GM19099 (cell line): ENCODE measurements around the gene C3orf22.

ENCODE experiments used
- POLR2A ChIP-seq: IDR thresholded peaks from 3 replicates; pipeline ENCODE4 v1.6.1; 2011; ENCODE audit warnings: low read depth; ENCODE audit not compliant: insufficient read length; ENCODE audit errors: extremely low read depth

The C3orf22 gene

DNA sequence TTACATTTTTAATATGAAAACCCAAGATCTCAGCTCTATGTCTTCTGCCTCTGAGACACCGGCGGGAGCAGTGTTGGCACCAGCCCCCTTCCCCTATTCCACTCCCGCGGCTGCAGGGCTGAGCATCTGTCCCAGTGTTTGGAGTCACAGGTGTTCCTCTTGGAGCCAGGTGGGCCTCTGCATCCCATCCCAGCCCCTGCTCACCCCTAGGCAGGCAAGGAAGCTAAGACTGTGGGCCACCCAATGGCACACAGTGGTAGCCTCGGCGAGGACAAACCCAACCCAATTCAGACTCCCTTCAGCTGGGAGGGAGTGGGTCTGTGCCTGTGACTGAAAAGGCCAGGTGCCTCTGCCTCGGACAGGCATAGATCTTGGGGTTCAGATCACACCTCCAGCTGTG is 31.7 kb downstream of the C3orf22 start:
- TF ChIP-seq POLR2A = no peak

DNA sequence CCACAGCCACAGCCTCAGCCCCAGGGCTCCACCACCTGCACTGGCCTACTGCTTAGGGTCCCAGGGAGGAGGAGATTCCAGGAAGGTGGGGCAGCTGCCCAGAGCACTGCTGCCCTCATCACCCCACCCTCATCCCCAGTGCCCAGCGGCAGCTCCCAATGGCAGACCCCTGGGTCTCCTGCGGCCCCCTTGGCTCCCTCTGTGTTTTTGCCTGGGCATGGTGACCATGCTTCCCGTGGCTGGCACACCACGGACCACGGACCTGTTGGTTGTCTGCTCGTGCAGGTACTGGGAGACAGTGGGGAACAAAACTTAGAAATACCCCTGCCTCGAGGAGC is 32.1 kb downstream of the C3orf22 start:
- TF ChIP-seq POLR2A = no peak

DNA sequence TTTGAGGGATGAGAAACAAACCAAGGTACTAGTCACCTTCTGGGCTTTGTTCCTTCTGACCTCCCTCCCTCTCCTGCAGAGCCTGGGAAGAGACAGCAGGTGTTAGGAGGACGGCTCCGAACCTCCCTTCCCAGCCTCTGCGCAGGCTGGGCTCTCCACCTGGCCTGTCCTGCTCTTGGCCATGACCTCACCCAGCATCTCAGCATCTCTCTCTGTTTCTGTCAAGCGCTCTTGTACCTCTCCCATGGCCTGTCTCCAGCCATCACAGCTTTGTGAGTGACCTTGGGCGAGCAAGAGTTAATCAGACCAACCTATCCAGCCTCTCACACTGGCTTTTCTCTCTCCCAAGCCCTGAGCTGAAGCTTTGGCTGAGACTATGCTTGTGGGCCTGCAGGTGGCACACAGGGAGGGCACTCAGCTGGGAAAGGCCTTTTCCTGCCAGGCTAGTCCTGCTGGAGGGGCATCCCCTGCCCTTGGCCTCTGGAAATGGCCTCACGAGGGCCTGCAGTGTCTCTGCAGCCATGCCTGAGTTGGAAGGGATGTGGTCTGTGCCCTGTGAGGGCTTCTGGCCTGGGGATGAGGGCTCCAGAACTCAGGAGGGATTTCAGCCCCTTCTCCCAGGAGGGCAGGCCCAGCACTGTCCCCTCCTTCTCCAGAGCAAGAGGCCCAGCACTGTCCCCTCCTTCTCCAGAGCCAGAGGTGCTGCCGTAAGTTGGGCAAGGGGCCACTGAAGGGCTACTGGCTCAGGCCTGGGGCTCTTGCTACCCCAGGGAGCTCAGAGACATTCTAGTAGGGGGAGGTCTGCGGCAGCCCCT is 32.7 kb downstream of the C3orf22 start:
- no peak for TF ChIP-seq POLR2A

DNA sequence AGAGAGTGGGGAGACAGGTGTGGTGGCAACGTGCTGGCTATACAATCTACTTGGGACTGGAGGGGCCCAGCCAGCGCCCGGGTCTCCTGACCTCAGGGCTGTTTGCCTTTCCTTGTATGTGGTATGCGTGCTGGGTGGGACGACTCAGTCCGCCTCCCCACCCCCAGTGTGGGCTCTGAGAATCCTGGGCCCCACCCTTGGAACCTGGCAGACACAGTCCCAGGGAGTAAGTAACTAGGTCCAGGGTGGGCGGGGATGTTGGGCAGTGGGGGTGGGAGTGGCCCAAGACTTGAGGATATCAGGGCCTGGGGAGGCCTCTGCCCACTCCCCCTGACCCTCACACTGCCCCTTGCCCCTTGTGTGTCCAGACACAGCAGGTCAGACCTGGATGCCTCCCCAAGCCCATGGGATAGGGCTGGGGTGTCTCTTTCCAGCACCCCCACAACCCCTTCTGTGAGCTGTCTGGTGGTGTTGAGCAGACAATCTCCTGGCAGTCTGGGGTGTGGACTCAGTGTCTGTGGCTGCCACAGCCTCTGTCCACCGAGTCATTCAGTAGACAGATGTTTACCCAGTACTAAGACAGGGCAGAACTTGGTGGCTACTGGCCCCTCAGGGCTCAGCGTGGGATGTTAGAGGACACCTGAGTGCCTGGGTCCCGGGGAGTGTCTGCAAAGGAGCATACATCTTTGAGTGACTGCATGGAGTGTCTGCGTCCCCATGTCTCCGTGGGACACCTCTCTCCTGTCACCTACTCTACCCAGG is 33.5 kb downstream of the C3orf22 start:
- TF ChIP-seq POLR2A = no peak

DNA sequence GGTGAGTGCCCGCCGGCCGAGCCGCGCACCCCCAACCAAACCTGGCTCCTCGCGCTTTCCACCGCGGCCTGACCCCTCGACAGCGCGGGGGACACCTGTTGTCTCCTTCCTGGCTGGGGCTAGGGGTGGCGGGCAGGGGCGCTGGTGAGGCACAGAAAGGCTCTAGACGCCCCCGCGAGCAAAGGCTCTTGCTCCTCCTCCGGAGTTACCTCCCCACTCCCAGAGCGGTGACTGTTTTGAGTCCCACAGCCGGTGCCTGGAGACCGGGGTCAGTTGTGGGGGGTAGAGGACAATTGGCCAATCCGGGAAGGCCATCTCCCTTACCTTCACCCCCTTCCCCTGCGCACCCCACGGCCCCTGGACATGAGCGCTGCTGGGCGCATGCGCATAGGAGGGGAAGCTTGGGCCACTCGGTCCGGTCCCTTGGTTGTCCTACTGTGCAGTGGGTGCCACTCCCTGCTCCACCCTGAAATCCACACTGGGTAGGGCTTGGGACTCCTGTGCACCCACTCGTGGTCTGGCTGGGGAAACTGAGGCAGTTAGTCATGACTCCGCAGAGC is 34.2 kb downstream of the C3orf22 start:
- TF ChIP-seq POLR2A = no peak

DNA sequence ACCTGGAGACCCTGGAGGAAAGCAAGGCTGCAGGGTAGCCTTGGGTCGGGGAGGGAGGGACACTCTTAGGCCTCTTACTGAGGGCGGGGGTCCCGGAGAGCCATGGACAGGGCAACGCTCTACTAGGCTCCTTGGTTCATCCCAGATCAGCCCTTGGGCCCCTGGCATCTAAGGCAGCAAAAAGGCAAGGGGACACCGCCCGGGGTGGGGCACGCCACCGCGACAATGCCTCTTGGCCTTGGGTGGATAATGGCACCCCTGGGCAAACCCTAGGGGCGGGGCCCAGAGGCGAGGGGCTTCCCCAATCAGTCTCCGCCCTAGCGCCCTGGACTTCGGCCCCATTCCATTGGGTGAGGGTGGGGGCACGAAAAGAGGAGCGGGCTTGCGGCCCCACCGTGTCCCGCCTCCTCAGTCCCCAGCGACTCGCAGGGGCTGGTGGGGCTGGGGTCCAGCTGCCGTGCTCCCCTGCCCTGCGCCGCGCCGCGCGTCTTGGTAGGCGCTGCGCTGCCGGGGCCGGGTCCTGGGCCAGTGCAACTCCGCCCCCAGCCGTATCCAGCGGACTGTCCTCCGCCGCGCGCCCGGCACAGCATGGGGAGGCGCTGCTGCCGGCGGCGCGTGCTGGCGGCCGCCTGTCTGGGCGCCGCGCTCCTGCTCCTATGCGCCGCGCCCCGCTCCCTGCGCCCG is 34.8 kb downstream of the C3orf22 start, which contains the start of gene CHST13:
TSS of gene CHST13 (plus strand) at position 411 of the 684 bp plus-strand sequence. CDS start at position 589, 178 bp downstream.
- no peak for TF ChIP-seq POLR2A

DNA sequence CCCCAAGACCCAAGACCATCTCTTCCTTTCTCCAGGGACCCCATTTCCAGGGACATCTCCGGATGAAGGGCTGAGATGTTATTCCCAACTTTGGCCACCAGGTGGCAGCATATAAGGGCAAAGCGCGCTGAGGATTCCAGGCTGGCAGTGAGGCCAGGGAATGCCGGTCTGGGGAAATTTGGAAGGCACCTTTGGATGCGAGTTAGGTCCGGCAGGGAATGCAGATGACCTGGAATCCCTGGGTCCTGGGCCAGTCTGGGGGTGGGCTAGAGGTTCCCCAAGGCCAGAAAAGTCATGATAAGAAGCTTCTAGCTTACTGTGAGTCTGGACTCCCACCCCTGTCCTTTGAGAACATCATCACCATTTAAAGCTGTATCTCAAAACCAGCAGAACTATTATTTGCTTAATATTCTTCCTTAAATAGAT is 36.4 kb downstream of the C3orf22 start:
- TF ChIP-seq POLR2A = no peak

DNA sequence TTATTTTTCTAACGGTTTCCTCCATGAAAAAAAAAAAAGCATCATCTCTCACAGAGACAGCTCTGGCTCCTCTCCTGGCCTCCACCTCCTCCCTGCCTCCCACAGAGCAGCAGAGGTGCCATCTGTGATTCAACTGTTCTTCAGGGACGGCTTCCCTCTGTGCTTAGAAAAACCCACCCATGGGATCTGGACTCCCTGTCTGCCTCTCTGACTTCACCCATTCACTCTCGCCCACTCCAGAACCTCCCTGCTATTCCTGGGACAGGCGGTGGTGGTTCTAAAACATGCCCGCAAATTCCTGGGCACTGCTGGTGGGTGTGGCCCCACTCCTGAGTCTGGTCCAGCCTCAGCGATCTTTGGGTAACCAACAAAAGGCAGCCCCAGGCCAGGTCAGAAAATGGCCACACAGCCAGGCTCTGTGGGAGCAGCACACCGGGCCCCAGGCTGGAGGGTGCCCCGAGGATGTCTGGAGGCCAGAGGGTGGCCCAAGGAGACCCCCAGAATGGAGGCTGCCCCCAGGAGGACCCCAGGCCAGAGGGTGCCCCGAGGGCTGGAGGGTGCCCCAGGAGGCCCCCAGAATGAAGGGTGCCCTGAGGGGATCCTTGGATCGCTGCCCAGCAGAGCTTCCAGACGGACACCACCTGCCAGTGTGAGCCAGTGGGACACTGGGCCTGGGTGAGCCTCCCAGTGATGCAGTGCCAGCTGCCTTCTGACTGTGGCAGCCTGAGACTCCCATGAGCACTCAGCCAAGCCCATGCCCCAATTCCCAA is 37.4 kb downstream of the C3orf22 start:
- TF ChIP-seq POLR2A = no peak

DNA sequence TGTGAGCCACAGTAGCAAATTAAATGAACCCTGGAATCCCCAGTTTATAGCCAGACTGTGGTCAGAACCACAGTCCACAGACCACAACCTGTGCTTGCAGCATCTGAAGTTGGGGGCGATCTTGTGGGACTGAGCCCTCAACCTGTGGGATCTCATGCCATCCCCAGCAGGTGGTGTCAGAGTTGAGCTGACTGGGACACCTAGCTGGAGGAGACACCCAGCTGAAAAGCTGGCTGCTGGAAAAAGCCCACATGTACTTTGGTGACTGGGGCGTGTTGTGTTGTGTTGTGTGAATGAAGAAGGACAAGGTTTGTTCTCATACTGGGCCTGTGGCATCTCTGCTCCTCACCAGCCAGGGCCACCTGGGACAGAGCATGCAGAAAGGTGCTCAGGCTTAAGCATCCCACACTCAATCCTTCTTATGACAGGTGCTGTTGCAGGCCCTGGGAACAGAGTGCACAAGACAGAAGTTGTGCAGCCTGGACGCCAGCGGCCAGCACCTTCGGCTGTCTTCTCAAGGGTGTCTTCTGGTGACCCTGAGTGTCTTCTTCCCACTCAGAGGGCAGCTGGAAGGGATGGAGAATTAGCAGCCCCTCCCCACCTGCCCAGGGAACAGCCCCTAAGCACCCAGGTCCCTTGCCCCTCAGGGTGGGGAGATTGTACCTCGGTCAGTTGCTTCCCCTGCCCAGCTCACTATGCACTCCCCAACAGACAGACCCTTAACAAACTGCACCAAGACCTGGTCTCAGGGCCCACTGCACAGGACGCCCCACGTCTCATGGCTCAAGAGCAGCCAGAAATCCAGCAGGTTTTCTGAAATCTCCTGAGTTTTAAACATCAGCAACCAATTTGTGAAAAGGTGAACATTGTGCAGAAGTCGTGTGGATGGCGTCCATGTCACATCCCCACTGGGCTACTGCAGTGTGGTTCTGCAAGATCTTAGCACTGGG is 39.0 kb downstream of the C3orf22 start:
- TF ChIP-seq POLR2A = no peak

DNA sequence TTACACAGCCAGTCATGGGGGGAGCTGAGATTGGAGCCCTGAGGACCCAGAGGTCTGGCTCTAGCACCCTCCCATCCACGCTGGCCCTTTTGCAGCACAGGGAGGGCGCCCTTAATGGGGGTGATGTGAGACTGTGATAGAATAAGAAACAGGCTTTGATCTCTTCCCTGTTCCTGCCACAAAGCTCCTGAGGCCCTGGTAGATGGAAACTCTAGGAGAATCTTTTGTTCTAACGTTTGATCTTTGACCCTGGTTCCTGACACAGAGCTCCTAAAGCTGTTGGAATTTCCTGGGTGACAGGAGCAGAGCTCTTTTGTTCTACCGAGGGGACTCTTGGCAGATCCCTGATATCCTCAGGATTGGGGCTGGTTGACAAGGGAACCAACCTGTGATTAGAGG is 40.0 kb downstream of the C3orf22 start:
- no peak for TF ChIP-seq POLR2A

DNA sequence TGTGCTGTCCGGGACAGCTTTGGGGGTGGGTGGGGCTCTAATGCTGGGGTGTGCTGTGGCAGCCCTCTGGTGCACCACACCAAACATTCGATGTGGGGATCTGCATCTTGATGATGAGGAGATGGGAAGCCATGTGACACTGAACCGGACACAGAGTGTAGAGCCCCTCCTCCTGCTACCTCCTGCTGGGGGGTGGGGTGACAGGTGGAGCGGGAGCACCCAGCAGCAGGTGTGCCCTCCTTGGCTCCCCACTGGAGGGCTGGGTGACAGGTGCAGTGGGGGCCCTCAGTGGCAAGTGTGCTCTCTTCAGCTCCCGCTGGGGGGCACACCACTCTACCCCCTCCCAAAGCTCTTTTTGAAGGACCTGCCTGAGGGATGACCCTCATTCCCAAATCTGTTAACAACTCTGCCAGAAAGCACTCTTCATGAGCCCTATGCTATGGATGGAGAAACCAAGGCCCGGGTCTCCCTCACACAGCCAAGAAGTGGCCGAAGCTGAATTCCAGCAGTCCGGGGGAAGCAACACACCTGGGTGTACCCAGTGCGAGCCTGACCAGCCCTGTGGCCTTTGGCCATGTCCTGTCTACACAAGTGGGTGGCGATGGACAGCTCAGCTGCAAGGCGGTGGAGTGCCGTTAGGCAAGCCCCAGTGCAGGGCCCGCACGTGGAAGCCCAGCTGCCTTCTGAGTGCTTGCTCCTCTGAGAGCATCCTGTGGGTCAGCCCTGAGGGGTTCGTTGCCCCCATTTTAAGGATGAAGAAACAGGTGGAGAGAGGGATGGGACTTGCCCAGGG is 40.5 kb downstream of the C3orf22 start:
- no peak for TF ChIP-seq POLR2A

DNA sequence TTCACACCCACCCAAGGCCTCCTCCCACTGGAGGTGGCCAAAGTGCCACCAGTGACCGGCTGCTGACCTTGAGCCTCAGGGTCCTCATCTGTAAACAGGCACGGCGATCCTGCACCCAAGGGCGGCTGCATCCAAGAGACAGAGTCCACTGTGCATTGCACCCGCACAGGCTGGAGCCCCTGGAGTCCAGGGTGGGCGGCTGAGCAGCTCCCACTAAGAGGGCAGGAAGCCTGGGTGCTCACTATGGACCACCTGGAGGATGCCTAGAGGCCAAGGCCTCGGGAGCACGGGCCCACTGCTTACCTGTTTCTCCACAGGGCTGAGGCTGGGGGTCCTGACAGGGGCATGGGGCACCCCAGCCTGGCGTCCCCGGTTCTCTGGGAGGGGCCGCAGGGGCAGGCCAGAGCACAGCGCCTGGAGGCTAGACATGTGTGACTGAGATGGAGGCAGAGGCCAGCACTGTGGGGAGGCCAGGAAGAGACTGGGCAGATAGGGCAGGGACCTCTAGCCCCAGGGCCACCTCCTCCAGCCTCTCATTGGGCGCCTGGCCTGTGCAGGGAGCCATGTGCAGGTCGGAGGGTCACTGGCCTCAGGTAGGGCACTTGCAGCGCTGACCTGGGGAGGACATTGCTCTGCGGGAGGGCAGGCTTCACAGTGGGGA is 41.3 kb downstream of the C3orf22 start, which contains the start of gene UROC1:
TSS of gene UROC1 (minus strand) at position 483 of the 661 bp plus-strand sequence. CDS start at position 429, 54 bp downstream.
- TF ChIP-seq POLR2A = no peak
